Thoracic aorta (tissue), 2 donors: Measurements from ENCODE around the gene CHCHD1. TPM values are rescaled to one million over a fixed set of nuclear protein-coding genes. Genes with fewer than 3 reads are reported as not detected.

Experiments
- ATAC-seq: fragments of 150-250 bp; one replicate; pipeline ENCODE4 v1.8.0; 2017; ENCODE audit warnings: low read depth; ENCODE audit not compliant: insufficient number of reproducible peaks, low FRiP score
- DNase-seq: peaks from one replicate; pipeline ENCODE4 v3.0.0-alpha.2; 2020; ENCODE audit warnings: low spot score
- H3K27ac ChIP-seq, 2 donors: fragments of 200-600 bp; sonication (generic); 1 replicate in 1 of 2; 2 replicates in 1 of 2; pipeline ENCODE4 v1.5.1; 2016; ENCODE audit warnings: mild to moderate bottlenecking in 2 of 2, moderate library complexity in 2 of 2
- H3K27me3 ChIP-seq: fragments of 200-600 bp; sonication (generic); replicated peaks from 2 replicates; pipeline ENCODE4 v1.6.0; 2016; ENCODE audit warnings: mild to moderate bottlenecking; ENCODE audit not compliant: insufficient read depth
- H3K36me3 ChIP-seq: fragments of 200-600 bp; sonication (generic); one replicate; pipeline ENCODE4 v1.5.1; 2016
- H3K4me1 ChIP-seq, 2 donors: fragments of 200-600 bp; sonication (generic); 1 replicate in 1 of 2; 2 replicates in 1 of 2; pipeline versions ENCODE4 v1.5.1 to v1.6.0; 2016; ENCODE audit warnings: low read depth in 2 of 2, mild to moderate bottlenecking in 1 of 2; ENCODE audit not compliant: control insufficient read depth in 1 of 2
- H3K4me3 ChIP-seq: fragments of 200-600 bp; sonication (generic); 2 replicates; pipeline ENCODE4 v1.5.1; 2016; ENCODE audit warnings: mild to moderate bottlenecking
- H3K9me3 ChIP-seq: fragments of 200-600 bp; sonication (generic); 2 replicates; pipeline ENCODE4 v1.5.1; 2016
- total RNA-seq, 2 donors: library from RNA; depleted of rRNA; stranded (reverse); fragments of >200 nt; gene quantifications; one replicate each; pipeline versions ENCODE4 v1.1.0 to v1.2.3, GENCODE V29; 2016
- TF ChIP-seq, protein P1 (sequence below): fragments of 200-600 bp; sonication (generic); IDR thresholded peaks from one replicate; pipeline ENCODE4 v1.5.1; 2019; ENCODE audit warnings: antibody characterized with exemption

CHCHD1 gene
- total RNA-seq, 2 donors from 2014 or later: 20.7 to 22.6 TPM

DNA sequence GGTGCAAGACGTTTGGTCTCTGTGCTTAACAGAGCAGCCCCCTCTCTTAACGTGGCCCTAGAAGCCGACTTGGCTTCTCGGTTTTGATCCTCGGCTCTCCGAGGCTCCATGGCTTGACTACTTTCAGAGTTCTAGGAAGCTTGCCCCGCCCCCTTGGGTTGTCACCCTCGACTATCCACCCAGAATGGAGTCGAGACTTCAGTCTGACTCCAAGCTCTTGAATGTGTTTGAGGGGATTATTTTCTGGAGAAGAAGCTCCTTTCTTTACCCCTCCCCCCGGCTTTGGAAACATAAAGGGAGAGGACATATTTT lies 37.2 kb upstream of the CHCHD1 start:
- Histone ChIP-seq H3K4me1 (peaks cover 20 to 49% of the 10 kb centered on the region in 2 donors), H3K27me3 (no peaks in the 10 kb centered on the region), H3K27ac (peak overlapping the region; percentile 89 to 97), H3K36me3 (peaks cover 12% of the 10 kb centered on the region), H3K4me3 (peak overlapping the region; percentile 80), H3K9me3 (no peaks in the 10 kb centered on the region)
- DNase-seq (peak; percentile 19), ATAC-seq (no peak)
- TF ChIP-seq, protein P1, sequence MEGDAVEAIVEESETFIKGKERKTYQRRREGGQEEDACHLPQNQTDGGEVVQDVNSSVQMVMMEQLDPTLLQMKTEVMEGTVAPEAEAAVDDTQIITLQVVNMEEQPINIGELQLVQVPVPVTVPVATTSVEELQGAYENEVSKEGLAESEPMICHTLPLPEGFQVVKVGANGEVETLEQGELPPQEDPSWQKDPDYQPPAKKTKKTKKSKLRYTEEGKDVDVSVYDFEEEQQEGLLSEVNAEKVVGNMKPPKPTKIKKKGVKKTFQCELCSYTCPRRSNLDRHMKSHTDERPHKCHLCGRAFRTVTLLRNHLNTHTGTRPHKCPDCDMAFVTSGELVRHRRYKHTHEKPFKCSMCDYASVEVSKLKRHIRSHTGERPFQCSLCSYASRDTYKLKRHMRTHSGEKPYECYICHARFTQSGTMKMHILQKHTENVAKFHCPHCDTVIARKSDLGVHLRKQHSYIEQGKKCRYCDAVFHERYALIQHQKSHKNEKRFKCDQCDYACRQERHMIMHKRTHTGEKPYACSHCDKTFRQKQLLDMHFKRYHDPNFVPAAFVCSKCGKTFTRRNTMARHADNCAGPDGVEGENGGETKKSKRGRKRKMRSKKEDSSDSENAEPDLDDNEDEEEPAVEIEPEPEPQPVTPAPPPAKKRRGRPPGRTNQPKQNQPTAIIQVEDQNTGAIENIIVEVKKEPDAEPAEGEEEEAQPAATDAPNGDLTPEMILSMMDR: no peak

DNA sequence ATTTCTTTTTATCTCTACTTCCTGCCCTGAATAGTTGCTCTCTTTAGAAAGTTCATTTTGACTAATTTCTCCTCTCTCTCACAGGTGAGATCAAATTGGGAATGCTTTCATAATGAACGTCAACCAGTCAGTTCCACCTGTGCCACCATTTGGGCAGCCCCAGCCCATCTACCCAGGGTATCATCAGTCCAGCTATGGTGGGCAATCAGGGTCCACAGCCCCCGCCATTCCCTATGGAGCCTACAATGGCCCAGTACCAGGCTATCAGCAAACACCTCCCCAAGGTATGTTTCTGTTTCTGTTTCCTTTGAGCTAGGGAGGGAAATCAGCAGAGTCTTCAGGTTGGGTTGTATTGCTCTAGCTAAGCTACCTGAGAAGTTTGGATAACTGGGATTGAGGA lies 35.1 kb upstream of the CHCHD1 start:
- TF ChIP-seq, protein P1: no peak
- H3K36me3 ChIP-seq: peaks cover 23% of the 10 kb centered on the region
- no peak overlapping the region for H3K4me3 ChIP-seq
- H3K27me3 ChIP-seq: no peaks in the 10 kb centered on the region
- no peak overlapping the region for H3K27ac ChIP-seq
- DNase-seq (no peak), ATAC-seq (no peak)
- H3K9me3 ChIP-seq: no peaks in the 10 kb centered on the region
- H3K4me1 ChIP-seq: peaks cover 23 to 62% of the 10 kb centered on the region in 2 donors

DNA sequence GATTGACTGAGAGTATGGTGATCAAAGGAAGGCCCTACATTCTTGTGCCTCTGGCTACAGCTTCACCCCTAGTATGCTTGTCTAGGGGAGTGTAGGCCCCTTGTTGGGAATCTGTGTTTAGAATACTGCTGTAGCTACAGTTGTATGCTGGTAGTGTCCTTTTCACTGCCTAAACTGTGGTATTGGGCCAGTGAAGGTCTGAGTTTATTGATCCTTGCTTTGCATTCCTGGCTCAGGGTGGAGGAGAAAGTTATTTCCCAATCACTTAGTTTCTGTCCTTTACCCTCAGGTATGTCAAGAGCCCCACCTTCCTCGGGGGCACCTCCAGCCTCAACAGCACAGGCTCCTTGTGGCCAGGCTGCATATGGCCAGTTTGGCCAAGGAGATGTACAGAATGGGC lies 31.0 kb upstream of the CHCHD1 start:
- Histone ChIP-seq H3K4me1 (peaks cover 13 to 38% of the 10 kb centered on the region in 2 donors), H3K27ac (no peak overlapping the region), H3K36me3 (peaks cover 40% of the 10 kb centered on the region), H3K27me3 (no peaks in the 10 kb centered on the region), H3K4me3 (no peak overlapping the region), H3K9me3 (no peaks in the 10 kb centered on the region)
- ATAC-seq (no peak), DNase-seq (no peak)
- TF ChIP-seq, protein P1: no peak

GRCh38 chr10:73756183-73756582 lies 25.7 kb upstream of the CHCHD1 start:
- DNase-seq: no peak
- TF ChIP-seq, protein P1: no peak
- ATAC-seq: no peak
- Histone ChIP-seq H3K36me3 (peaks cover 38% of the 10 kb centered on the region), H3K4me3 (no peak overlapping the region), H3K27me3 (no peaks in the 10 kb centered on the region), H3K27ac (no peak overlapping the region), H3K4me1 (no peaks in the 10 kb centered on the region), H3K9me3 (no peaks in the 10 kb centered on the region)

- Histone ChIP-seq H3K36me3 (peaks cover 44% of the 10 kb centered on the region), H3K27ac (no peak overlapping the region), H3K9me3 (no peaks in the 10 kb centered on the region), H3K27me3 (no peaks in the 10 kb centered on the region), H3K4me1 (no peaks in the 10 kb centered on the region), H3K4me3 (no peak overlapping the region)
- no peak for ATAC-seq
- TF ChIP-seq, protein P1: no peak
- no peak for DNase-seq
These were observed 22.9 kb upstream of the CHCHD1 start for GRCh38 chr10:73758704-73759511.
